GF-D8 (cell line): ENCODE measurements around the gene KRT74.

ENCODE experiments used
- DNase-seq: peaks from one replicate; lab custom pipeline; 2025; lab: John Stamatoyannopoulos, UW

Gene KRT74

GRCh38 chr12:52573743-52574142, at the start of gene KRT74:
Gene KRT74, minus strand, starts transcription at chr12:52573843. Its CDS starts 66 bp downstream, at chr12:52573777.
- DNase-seq, result no peak

- no peak for DNase-seq
Observed at GRCh38 chr12:52622349-52622748, 48.7 kb upstream of the KRT74 start.

GRCh38 chr12:52618866-52619265, 45.2 kb upstream of the KRT74 start:
- no peak for DNase-seq

- DNase-seq, result no peak
Observed at GRCh38 chr12:52618216-52618615, 44.6 kb upstream of the KRT74 start, which contains the start of gene KRT73. Gene KRT73, minus strand, starts transcription at chr12:52618559. Its CDS starts 35 bp downstream, at chr12:52618524.

- DNase-seq, result no peak
Observed at GRCh38 chr12:52617403-52617785, 43.8 kb upstream of the KRT74 start.

GRCh38 chr12:52616680-52617402, 43.2 kb upstream of the KRT74 start:
- DNase-seq, result no peak

DNA sequence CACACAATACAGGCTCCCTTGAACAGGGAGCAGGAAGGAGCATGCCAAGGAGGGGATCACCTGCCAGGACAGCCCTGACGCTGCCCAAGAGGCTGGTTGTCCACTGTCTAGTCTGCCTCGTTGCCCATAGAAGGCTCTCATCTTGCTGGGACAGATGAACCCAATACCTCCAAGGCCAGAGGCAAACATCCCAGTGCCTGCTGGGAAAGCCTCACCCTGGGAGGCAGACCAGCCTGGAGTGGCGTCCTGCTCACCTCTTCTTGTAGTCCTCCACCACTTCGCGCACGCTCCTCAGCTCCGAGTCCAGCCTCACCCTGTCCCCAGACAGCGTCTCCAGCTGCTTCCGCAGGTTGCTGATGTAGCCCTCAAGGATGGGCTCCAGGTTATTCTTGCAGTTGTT, 42.3 kb upstream of the KRT74 start:
- DNase-seq, result no peak

DNA sequence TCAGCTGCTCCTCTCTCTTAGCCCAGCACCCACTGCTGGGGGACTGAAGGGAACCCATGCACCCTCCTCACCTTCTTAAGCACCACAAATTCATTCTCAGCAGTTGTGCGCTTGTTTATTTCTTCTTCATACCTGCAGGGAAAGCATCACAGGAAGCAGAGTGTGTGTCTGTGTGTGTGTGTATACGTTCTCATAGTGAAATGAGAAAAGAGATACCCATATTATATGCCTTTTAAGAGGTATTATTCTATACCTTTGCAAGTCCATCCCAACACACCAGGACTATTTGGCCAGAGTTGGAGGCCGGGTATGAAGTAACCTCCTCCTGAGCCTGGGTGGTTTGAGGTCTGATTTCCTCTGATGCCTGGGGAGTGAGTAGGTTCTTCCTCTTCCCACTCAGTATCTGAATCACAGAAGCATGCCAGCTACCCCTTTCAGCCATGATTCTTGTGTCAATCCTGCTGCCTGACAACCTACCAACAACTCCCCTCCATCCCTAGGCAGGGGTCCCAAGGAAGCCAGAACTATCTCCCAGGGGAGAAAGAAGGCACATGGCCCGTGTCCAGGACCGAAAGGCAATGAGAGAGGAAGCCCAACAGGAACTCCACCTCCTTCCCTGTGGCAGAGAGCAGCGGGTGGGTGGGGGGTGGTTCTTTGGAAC, 41.7 kb upstream of the KRT74 start:
- DNase-seq, result no peak

DNA sequence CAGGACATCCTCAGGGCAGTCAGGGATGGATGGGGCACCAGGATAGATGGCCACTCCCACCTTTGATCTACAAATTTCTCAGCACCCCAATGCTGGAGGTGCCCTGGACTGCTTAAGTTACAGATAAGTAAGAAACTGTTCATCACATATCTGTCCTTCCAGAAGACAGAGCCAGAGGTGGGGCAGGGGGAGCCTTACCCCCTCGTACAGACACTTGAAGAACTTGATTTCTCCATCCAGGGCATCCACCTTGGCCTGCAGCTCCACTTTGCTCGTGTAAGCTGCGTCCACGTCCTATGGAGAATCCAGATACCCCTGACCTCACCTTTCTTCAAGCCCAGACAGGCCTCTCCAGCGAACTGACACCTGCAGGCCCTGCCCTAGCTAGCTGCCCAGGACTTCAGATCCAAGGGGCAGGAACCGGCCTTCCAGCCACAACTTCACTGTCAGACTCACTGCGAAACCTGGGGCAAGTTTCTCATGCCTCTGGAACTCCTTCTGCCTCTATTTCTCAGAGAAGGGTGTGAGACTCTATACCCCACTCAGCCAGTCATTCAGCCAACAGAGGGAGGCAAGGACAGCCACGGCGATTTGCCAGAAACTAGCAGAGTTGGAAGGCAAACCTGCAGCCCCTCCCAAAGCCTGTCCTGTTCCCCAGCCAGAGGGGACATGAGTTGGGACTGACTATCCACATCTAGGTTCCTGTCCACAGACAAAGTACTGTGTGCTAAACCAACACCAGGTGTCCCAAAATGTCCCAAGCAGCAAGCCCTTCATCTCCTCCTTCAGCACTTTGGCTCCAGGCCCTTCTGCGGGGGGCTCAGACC, 41.0 kb upstream of the KRT74 start:
- no peak for DNase-seq

DNA sequence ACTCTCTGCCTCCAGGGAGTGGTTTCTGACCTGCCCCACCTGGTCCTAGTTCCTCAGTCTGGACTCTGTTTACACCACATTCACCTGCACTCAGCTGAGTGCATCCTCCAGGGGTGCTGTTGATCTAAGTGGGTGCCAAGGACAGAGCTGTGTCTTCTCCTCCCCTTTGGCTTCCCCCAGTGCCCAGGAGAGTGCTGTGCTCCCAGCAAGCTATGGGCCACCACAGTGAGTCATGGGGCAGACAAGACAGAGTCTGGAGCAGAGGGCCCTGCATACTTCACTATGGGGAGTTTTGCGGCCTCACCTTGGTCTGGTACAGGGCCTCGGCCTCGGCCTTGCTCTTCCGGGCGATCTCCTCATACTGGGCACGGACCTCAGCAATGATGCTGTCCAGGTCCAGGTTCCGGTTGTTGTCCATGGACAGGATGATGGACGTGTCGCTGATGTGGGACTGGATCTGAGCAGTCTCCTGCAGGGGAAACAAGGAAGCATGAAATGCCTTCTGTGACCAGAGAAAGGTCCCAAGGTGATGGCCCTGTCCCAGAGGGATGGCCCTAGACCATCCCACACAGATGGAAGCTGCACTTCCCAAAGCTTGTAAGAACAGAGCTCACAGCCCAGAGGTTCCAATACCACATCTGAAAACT, 39.9 kb upstream of the KRT74 start:
- DNase-seq, result no peak

- no peak for DNase-seq
Observed at GRCh38 chr12:52612431-52613383, 39.1 kb upstream of the KRT74 start.

GRCh38 chr12:52611080-52611468, 37.4 kb upstream of the KRT74 start:
- DNase-seq, result no peak

GRCh38 chr12:52608826-52609630, 35.4 kb upstream of the KRT74 start:
- no peak for DNase-seq

- DNase-seq, result no peak
Observed at GRCh38 chr12:52608161-52608560, 34.5 kb upstream of the KRT74 start.

DNA sequence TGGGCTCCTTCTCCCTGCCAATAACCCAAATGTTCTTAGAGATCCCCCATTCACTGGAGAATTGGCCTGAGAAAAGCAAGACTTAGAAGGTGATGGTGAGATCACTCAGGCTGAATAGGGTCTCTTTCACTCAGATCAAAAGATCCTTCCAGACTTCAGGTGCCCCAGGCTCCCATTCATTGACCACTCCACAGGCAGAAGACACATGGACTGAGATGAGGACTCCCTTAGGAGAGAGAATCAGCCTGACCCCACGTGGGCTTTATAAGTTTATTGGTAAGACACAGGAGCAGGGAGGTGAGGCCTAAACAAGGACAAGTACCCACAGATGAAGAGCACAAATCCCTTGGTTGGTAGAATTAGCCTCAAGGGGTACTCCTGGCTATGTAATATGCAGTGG, 33.7 kb upstream of the KRT74 start:
- DNase-seq, result no peak

GRCh38 chr12:52606581-52607218, 33.1 kb upstream of the KRT74 start:
- no peak for DNase-seq

GRCh38 chr12:52606096-52606495, 32.5 kb upstream of the KRT74 start:
- DNase-seq, result no peak

DNA sequence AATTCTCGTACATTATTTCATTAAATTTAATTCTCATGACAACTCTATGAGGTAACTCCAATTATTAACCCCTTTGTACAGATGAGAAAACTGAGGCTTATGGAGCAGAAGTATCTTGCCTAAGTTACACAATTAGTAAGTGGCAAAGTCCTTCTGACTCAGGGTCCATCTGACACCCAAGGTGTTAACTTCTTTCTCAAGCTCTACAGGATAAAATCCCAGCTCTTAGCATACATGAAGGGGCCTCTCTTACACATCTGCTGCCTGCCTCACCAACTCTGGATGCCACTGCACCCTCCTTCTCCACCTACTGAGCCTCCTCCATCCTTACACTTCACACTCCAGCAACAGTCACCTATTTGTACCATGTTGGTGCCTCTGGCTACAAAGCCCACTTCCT, 31.9 kb upstream of the KRT74 start:
- DNase-seq, result no peak

GRCh38 chr12:52604859-52605258, 31.2 kb upstream of the KRT74 start:
- no peak for DNase-seq

DNA sequence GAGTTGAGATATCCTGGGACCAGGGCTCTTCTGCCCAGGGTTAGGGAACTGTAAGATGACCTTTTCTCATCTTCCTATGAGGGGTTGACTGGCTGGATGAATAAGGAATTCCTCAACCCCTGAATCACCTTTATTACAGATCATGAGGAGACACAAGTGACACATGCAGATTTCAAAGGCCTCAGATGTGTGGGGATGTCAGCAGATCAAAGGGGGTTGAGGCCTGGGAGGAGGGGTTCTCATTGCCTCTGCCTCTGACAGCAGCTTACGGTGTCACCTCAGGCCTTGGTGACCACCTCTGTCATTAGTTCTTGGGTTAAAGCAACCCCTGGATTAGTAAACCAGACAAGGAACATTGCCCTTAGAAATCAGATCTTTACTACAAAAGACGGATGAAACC, 29.7 kb upstream of the KRT74 start:
- no peak for DNase-seq
